IMR-90 (cell line): ENCODE data around the gene BRAP. TPM values are rescaled to one million over a fixed set of nuclear protein-coding genes. Genes with fewer than 3 reads are reported as not detected.

Source experiments
- ATAC-seq: fragments of 200-7000 bp; cut with Tn5 transposase; 2 replicates; pipeline ENCODE4 v1.9.1; 2020; ENCODE audit warnings: low read depth, mild to moderate bottlenecking, moderate library complexity
- BruUV-seq: library from RNA; stranded (reverse); fragments of 400-500 nt; replicated peaks from 2 replicates; lab custom pipeline; 2021; lab: Mats Ljungman, UMichigan
- CTCF ChIA-PET: fragments of 300-600 bp; formaldehyde crosslinking; extraction: SDS; loops from one replicate; lab custom pipeline; 2021; ENCODE audit warnings: antibody characterized with exemption; lab: Yijun Ruan, JAX
- POLR2A ChIA-PET: fragments of 300-600 bp; sonication (Branson Sonifier 250); formaldehyde crosslinking; loops from one replicate; lab custom pipeline; 2022; ENCODE audit warnings: antibody characterized with exemption; ENCODE audit not compliant: unreplicated experiment; lab: Charles Lee
- DNase-seq: peaks from one replicate; pipeline ENCODE4 v3.0.0; 2013
- H2AFZ ChIP-seq: replicated peaks from 2 replicates; pipeline ENCODE3; 2013; ENCODE audit warnings: low read length, mild to moderate bottlenecking; ENCODE audit not compliant: poor library complexity
- H2AK5ac ChIP-seq: 2 replicates; pipeline ENCODE4 v1.6.1; 2013; ENCODE audit warnings: low read depth, low read length, inconsistent platforms
- H2AK9ac ChIP-seq: replicated peaks from 2 replicates; pipeline ENCODE3; 2013; ENCODE audit warnings: mild to moderate bottlenecking, low read depth, low read length, moderate library complexity; ENCODE audit not compliant: poor library complexity
- H2BK120ac ChIP-seq: 2 replicates; pipeline ENCODE4 v1.6.1; 2013; ENCODE audit warnings: low read depth, low read length, inconsistent platforms
- H2BK15ac ChIP-seq: 3 replicates; pipeline ENCODE4 v1.6.1; 2013; ENCODE audit warnings: low read depth, low read length, inconsistent platforms
- H2BK20ac ChIP-seq: 2 replicates; pipeline ENCODE4 v1.6.1; 2013; ENCODE audit warnings: low read depth, mild to moderate bottlenecking, inconsistent platforms, low read length, moderate library complexity
- H2BK5ac ChIP-seq: 2 replicates; pipeline ENCODE4 v1.6.1; 2013; ENCODE audit warnings: mild to moderate bottlenecking, low read depth, low read length, inconsistent platforms; ENCODE audit not compliant: poor library complexity, severe bottlenecking
- H3K14ac ChIP-seq: replicated peaks from 2 replicates; pipeline ENCODE4 v1.6.1; 2013; ENCODE audit warnings: low read depth, low read length, inconsistent platforms
- H3K18ac ChIP-seq: 2 replicates; pipeline ENCODE4 v1.6.1; 2013; ENCODE audit warnings: low read depth, low read length, control low read depth
- H3K23ac ChIP-seq: 2 replicates; pipeline ENCODE4 v1.6.1; 2013; ENCODE audit warnings: low read depth, low read length, inconsistent platforms
- H3K27ac ChIP-seq: 2 replicates; pipeline ENCODE4 v1.5.1; 2013; ENCODE audit warnings: mild to moderate bottlenecking, control low read depth, low read length; ENCODE audit not compliant: insufficient read depth
- H3K27me3 ChIP-seq: 2 replicates; pipeline ENCODE4 v1.6.1; 2013; ENCODE audit warnings: low read length; ENCODE audit not compliant: control insufficient read depth, insufficient read depth
- H3K36me3 ChIP-seq: 2 replicates; pipeline ENCODE4 v1.6.1; 2013; ENCODE audit warnings: low read length, mixed read lengths; ENCODE audit not compliant: control insufficient read depth, insufficient read depth
- H3K4ac ChIP-seq: 2 replicates; pipeline ENCODE4 v1.6.1; 2013; ENCODE audit warnings: low read depth, low read length, inconsistent platforms
- H3K4me1 ChIP-seq: 2 replicates; pipeline ENCODE4 v1.6.1; 2013; ENCODE audit warnings: low read length, mixed read lengths; ENCODE audit not compliant: control insufficient read depth, insufficient read depth
- H3K4me2 ChIP-seq: 2 replicates; pipeline ENCODE4 v1.6.1; 2013; ENCODE audit warnings: low read depth, mild to moderate bottlenecking, control low read depth, low read length, moderate library complexity
- H3K4me3 ChIP-seq: 2 replicates; pipeline ENCODE4 v1.5.1; 2013; ENCODE audit warnings: low read depth, mild to moderate bottlenecking, control low read depth, low read length, moderate library complexity; ENCODE audit not compliant: insufficient read depth
- H3K56ac ChIP-seq: 2 replicates; pipeline ENCODE4 v1.6.1; 2013; ENCODE audit warnings: low read length, inconsistent platforms; ENCODE audit not compliant: insufficient read depth; ENCODE audit errors: extremely low read depth
- H3K79me1 ChIP-seq, 2 experiments: 2 replicates each; pipeline ENCODE4 v1.6.1; 2013; ENCODE audit warnings: low read length in 2 of 2, inconsistent platforms in 1 of 2, low read depth in 1 of 2
- H3K9ac ChIP-seq: 2 replicates; pipeline ENCODE4 v1.6.1; 2013; ENCODE audit warnings: low read depth, low read length, control low read depth
- H3K9me1 ChIP-seq: 2 replicates; pipeline ENCODE4 v1.6.1; 2013; ENCODE audit warnings: low read length, inconsistent platforms; ENCODE audit not compliant: insufficient read depth
- H3K9me3 ChIP-seq: 2 replicates; pipeline ENCODE4 v1.6.1; 2013; ENCODE audit warnings: low read length; ENCODE audit not compliant: control insufficient read depth, insufficient read depth
- H4K20me1 ChIP-seq: 2 replicates; pipeline ENCODE4 v1.6.1; 2013; ENCODE audit warnings: low read length, inconsistent platforms; ENCODE audit not compliant: insufficient read depth
- H4K5ac ChIP-seq: 2 replicates; pipeline ENCODE4 v1.6.1; 2013; ENCODE audit warnings: mild to moderate bottlenecking, low read depth, low read length, control low read depth
- H4K8ac ChIP-seq, 2 experiments: 2 replicates each; pipeline ENCODE4 v1.6.1; 2013; ENCODE audit warnings: low read depth in 2 of 2, low read length in 2 of 2, control low read depth in 1 of 2, inconsistent platforms in 1 of 2
- H4K91ac ChIP-seq: 2 replicates; pipeline ENCODE4 v1.6.1; 2013; ENCODE audit warnings: low read depth, low read length, inconsistent platforms; ENCODE audit not compliant: insufficient read depth
- BHLHE40 ChIP-seq: fragments of 150-350 bp; IDR thresholded peaks from 2 replicates; pipeline ENCODE4 v1.6.1; 2016; ENCODE audit warnings: mild to moderate bottlenecking, low read depth, low read length
- CEBPB ChIP-seq: IDR thresholded peaks from 2 replicates; pipeline ENCODE4 v1.6.1; 2012; ENCODE audit warnings: low read depth, low read length, improper control_type of control experiment
- CHD1 ChIP-seq: IDR thresholded peaks from 2 replicates; pipeline ENCODE4 v1.6.1; 2012; ENCODE audit warnings: low read depth, low read length, improper control_type of control experiment
- CTCF ChIP-seq: conservative IDR thresholded peaks from 2 replicates; pipeline ENCODE4 v1.5.1; 2012; ENCODE audit warnings: mild to moderate bottlenecking, low read depth, low read length, improper control_type of control experiment
- ELK1 ChIP-seq: fragments of 150-350 bp; IDR thresholded peaks from 2 replicates; pipeline ENCODE4 v1.6.1; 2016; ENCODE audit warnings: low read depth, mild to moderate bottlenecking, low read length, moderate library complexity, borderline replicate concordance
- FOS ChIP-seq: fragments of 150-350 bp; IDR thresholded peaks from 2 replicates; pipeline ENCODE4 v1.6.1; 2016; ENCODE audit warnings: low read depth, low read length
- MAFK ChIP-seq: IDR thresholded peaks from 2 replicates; pipeline ENCODE4 v1.6.1; 2012; ENCODE audit warnings: low read depth, low read length, improper control_type of control experiment
- MAZ ChIP-seq: IDR thresholded peaks from 2 replicates; pipeline ENCODE4 v1.6.1; 2012; ENCODE audit warnings: low read depth, mild to moderate bottlenecking, low read length, improper control_type of control experiment, moderate library complexity, borderline replicate concordance
- MXI1 ChIP-seq: IDR thresholded peaks from 2 replicates; pipeline ENCODE4 v1.6.1; 2012; ENCODE audit warnings: low read depth, mild to moderate bottlenecking, low read length, moderate library complexity, borderline replicate concordance
- NFE2L2 ChIP-seq: fragments of 150-350 bp; IDR thresholded peaks from 2 replicates; pipeline ENCODE4 v1.6.1; 2016; ENCODE audit warnings: low read depth, mild to moderate bottlenecking, low read length
- POLR2A ChIP-seq: IDR thresholded peaks from 2 replicates; pipeline ENCODE4 v1.6.1; 2012; ENCODE audit warnings: mild to moderate bottlenecking, low read depth, low read length
- RAD21 ChIP-seq: IDR thresholded peaks from 2 replicates; pipeline ENCODE4 v1.6.1; 2012; ENCODE audit warnings: low read length, improper control_type of control experiment
- RCOR1 ChIP-seq: IDR thresholded peaks from 2 replicates; pipeline ENCODE4 v1.6.1; 2012; ENCODE audit warnings: mild to moderate bottlenecking, low read length, improper control_type of control experiment; ENCODE audit not compliant: insufficient replicate concordance
- RFX5 ChIP-seq: IDR thresholded peaks from 2 replicates; pipeline ENCODE4 v1.8.0; 2012; ENCODE audit warnings: low read depth, mild to moderate bottlenecking, low read length, moderate library complexity
- SMC3 ChIP-seq: fragments of 150-350 bp; IDR thresholded peaks from 2 replicates; pipeline ENCODE4 v1.6.1; 2016; ENCODE audit warnings: low read depth, mild to moderate bottlenecking, antibody characterized with exemption, low read length, moderate library complexity
- USF2 ChIP-seq: fragments of 150-350 bp; IDR thresholded peaks from 2 replicates; pipeline ENCODE4 v1.6.1; 2017; ENCODE audit warnings: mild to moderate bottlenecking, antibody characterized with exemption, low read length, low read depth
- WGBS, 2 experiments: methylation state at CpG; one replicate each; pipeline versions ENCODE4 v1.1.5 to v1.1.7; 2013; ENCODE audit warnings: missing lambda C conversion rate in 2 of 2; ENCODE audit not compliant: insufficient read length in 1 of 2; ENCODE audit errors: extremely low coverage in 2 of 2; 5-methylcytosine and 5-hydroxymethylcytosine counted together
- dilution Hi-C: fragments of 300-500 bp; cut with HindIII; formaldehyde crosslinking; loops from one replicate; pipeline ENCODE4 v1.14.3; 2018; ENCODE audit warnings: low sequenced_read_pairs; ENCODE audit not compliant: unreplicated experiment
- in situ Hi-C: fragments of 300-500 bp; cut with MboI; formaldehyde crosslinking; loops from 3 replicates; pipeline ENCODE4 v1.14.3; 2019; ENCODE audit warnings: low sequenced_read_pairs, inconsistent platforms, mixed read lengths
- intact Hi-C: fragments of 100-400 bp; cut with micrococcal nuclease; formaldehyde crosslinking; loops from 2 replicates; pipeline ENCODE4 v1.10.0; 2022
- polyA plus RNA-seq, 3 experiments: library from polyadenylated mRNA; depleted of rRNA; stranded (reverse); fragments of >200 nt; gene quantifications; 2 replicates each; pipeline ENCODE4 v1.2.3, GENCODE V29; 2012; ENCODE audit warnings: low replicate concordance in 1 of 3
- total RNA-seq: library from RNA; depleted of rRNA; stranded (reverse); fragments of >200 nt; gene quantifications from 2 replicates; pipeline ENCODE4 v1.2.3, GENCODE V29; 2012

Gene BRAP
- total and polyA plus RNA-seq, 2 of the 4 experiments (the other 2 are of a cell fraction), result 10.3 to 17.2 TPM

- Histone ChIP-seq H4K91ac (no peak overlapping the region), H3K9me3 (no peaks in the 10 kb centered on the region), H4K20me1 (peaks cover 23% of the 10 kb centered on the region; the same call in 1 of the 2 replicates), H3K4me1 (peaks cover 24% of the 10 kb centered on the region), H2AK5ac (no peak overlapping the region), H3K18ac (no peak overlapping the region), H2AK9ac (no peak overlapping the region), H3K27ac (no peak overlapping the region), H2AFZ (no peak overlapping the region), H3K9me1 (peaks cover 14% of the 10 kb centered on the region), H3K27me3 (no peaks in the 10 kb centered on the region), H4K5ac (no peak overlapping the region), H3K23ac (no peak overlapping the region), H3K4me2 (no peak overlapping the region), H3K9ac (no peak overlapping the region), H3K56ac (no peak overlapping the region), H3K4ac (no peak overlapping the region; the same call in 1 of the 2 replicates), H2BK120ac (no peak overlapping the region), H3K14ac (no peak overlapping the region), H4K8ac (no peak overlapping the region), H3K4me3 (no peak overlapping the region), H3K79me1 (peaks cover 0 to 38% of the 10 kb centered on the region in 2 experiments; a peak in 2 of 4 replicates), H2BK15ac (no peak overlapping the region), H2BK5ac (no peak overlapping the region), H3K36me3 (peaks cover 10% of the 10 kb centered on the region), H2BK20ac (no peak overlapping the region)
- ChIA-PET POLR2A (no interaction called here), CTCF (interaction anchor here (0.6 kb wide), 1 partner anchor 144 kb away, joined by 3 read pairs; no protein-coding TSS in a partner anchor)
- no TSS peak for BruUV-seq
- no peak for DNase-seq
- WGBS, 2 experiments, result no CpG with 5 or more reads among the region's 5 CpGs
- ATAC-seq, result no peak
- in situ Hi-C loops (no loop called here), intact Hi-C loops (no loop called here), dilution Hi-C loops (no loop called here)
- TF ChIP-seq MXI1 (no peak), USF2 (no peak), RCOR1 (no peak), MAFK (no peak), FOS (no peak), POLR2A (no peak), MAZ (no peak), ELK1 (no peak), CTCF (no peak), NFE2L2 (no peak), SMC3 (no peak), CHD1 (no peak), CEBPB (no peak), RFX5 (no peak), BHLHE40 (no peak), RAD21 (no peak)
Observed at GRCh38 chr12:111640506-111640905, 45.2 kb downstream of the BRAP start.
